Right lobe of liver (tissue), 6 donors: ENCODE measurements around the gene FOXP1. TPM values are rescaled to one million over a fixed set of nuclear protein-coding genes. Genes with fewer than 3 reads are reported as not detected.

Experiments used
- ATAC-seq, 4 donors: fragments of 200-7000 bp; cut with Tn5 transposase; one replicate each; pipeline ENCODE4 v1.9.1; 2020; ENCODE audit warnings: mild to moderate bottlenecking in 4 of 4, moderate library complexity in 4 of 4
- DNase-seq, 3 donors: peaks; one replicate each; pipeline ENCODE4 v3.0.0-alpha.2; 2020
- H3K27ac ChIP-seq, 3 donors: fragments of 200-600 bp; one replicate each; pipeline ENCODE4 v1.8.0; 2022
- H3K27me3 ChIP-seq, 2 donors: fragments of 200-600 bp; one replicate each; pipeline ENCODE4 v1.8.0; 2022
- H3K36me3 ChIP-seq, 4 donors: fragments of 200-600 bp; sonication (generic) in 1 of 4; one replicate each; pipeline versions ENCODE4 v1.5.1 to v1.8.0; 2017 to 2022; ENCODE audit warnings: control low read depth in 1 of 4
- H3K4me1 ChIP-seq, 4 donors: fragments of 200-600 bp; sonication (generic) in 1 of 4; one replicate each; pipeline versions ENCODE4 v1.5.1 to v1.8.0; 2017 to 2022; ENCODE audit warnings: control low read depth in 1 of 4
- H3K4me3 ChIP-seq, 3 donors: fragments of 200-600 bp; one replicate each; pipeline ENCODE4 v1.8.0; 2022
- H3K9me3 ChIP-seq, 4 donors: fragments of 200-600 bp; sonication (generic) in 1 of 4; one replicate each; pipeline versions ENCODE4 v1.5.1 to v1.8.0; 2017 to 2022; ENCODE audit warnings: control low read depth in 1 of 4
- CTCF ChIP-seq, 4 donors: fragments of 200-600 bp in 3 of 4; fragments of 450-650 bp in 1 of 4; IDR thresholded peaks; one replicate each; pipeline versions ENCODE4 v1.5.1 to v1.8.0; 2016 to 2022; ENCODE audit warnings: antibody characterized with exemption in 4 of 4, mild to moderate bottlenecking in 2 of 4
- POLR2A ChIP-seq: fragments of 450-650 bp; IDR thresholded peaks from one replicate; pipeline ENCODE4 v1.6.1; 2017; ENCODE audit warnings: antibody characterized with exemption, mild to moderate bottlenecking
- WGBS: methylation state at CpG from one replicate; pipeline ENCODE4 v1.1.6; 2018; ENCODE audit warnings: low coverage, low lambda C conversion rate; ENCODE audit not compliant: insufficient coverage; ENCODE audit errors: missing lambda C conversion rate; 5-methylcytosine and 5-hydroxymethylcytosine counted together
- intact Hi-C, 2 donors: fragments of 100-400 bp; cut with DNase I; formaldehyde crosslinking; loops; one replicate each; pipeline versions ENCODE4 v1.11.2 to v1.14.1; 2022
- total RNA-seq, 6 experiments: library from RNA; depleted of rRNA in 2 of 6; stranded (reverse); fragments of >200 nt in 2 of 6; fragmentation: NEBNext Ultra II Directional in 3 of 6; extraction: Animal tissue kit (Norgen Biotek cat#: 25700) in 3 of 6; gene quantifications; one replicate each; pipeline versions ENCODE4 v1.1.0 to v1.2.4, GENCODE V29; 2016 to 2023
- donor health status: DM: no; HTN: yes; CAD: no.
- donor health status: DM: no; HTN: no; CAD: no.
- donor health status: DM: no; HTN: no; CAD: no.
- donor health status: DM: no; HTN: yes; CAD: no.
- donor health status: DM: no; HTN: yes; CAD: no.

Gene FOXP1
- total RNA-seq, 6 experiments from 2014 or later: 26.7 to 47.7 (median 35.2) TPM

GRCh38 chr3:71307991-71308697, 275.4 kb downstream of the FOXP1 start:
- H3K27ac ChIP-seq: no peak overlapping the region
- intact Hi-C loops: no loop called here
- no peak overlapping the region for H3K4me3 ChIP-seq
- ATAC-seq (no peak), DNase-seq (no peak)
- WGBS: 86% methylated on average over 16 of the region's 17 CpGs
- no peaks in the 10 kb centered on the region for H3K9me3 ChIP-seq
- H3K4me1 ChIP-seq: peaks cover 0 to 17% (median 3%) of the 10 kb centered on the region in 4 donors
- no peaks in the 10 kb centered on the region for H3K36me3 ChIP-seq
- TF ChIP-seq CTCF (IDR thresholded peaks at IDR 0.05) (no peak), POLR2A (no peak)
- no peaks in the 10 kb centered on the region for H3K27me3 ChIP-seq

GRCh38 chr3:71305231-71306206, 278.0 kb downstream of the FOXP1 start:
- DNase-seq (peak in 1 of 3 donors; percentile 35), ATAC-seq (peak; percentile 64 to 79 (median 73))
- no peak for TF ChIP-seq POLR2A
- Histone ChIP-seq H3K9me3 (no peaks in the 10 kb centered on the region), H3K27ac (peak overlapping the region; percentile 60 to 65 (median 61)), H3K4me1 (peaks cover 0 to 27% (median 3%) of the 10 kb centered on the region in 4 donors), H3K4me3 (peak overlapping the region; percentile 3 to 38 (median 15)), H3K27me3 (no peaks in the 10 kb centered on the region), H3K36me3 (no peaks in the 10 kb centered on the region)
- 27% methylated on average over 21 of the region's 21 CpGs for WGBS
- intact Hi-C loops: no loop called here

GRCh38 chr3:71304684-71305083, 278.8 kb downstream of the FOXP1 start:
- 10% methylated on average over 3 of the region's 3 CpGs for WGBS
- peaks cover 0 to 27% (median 3%) of the 10 kb centered on the region in 4 donors for H3K4me1 ChIP-seq

GRCh38 chr3:71304247-71304646, 279.3 kb downstream of the FOXP1 start:
- peak overlapping the region in 1 of 3 donors; percentile 39 for H3K27ac ChIP-seq
- H3K4me3 ChIP-seq: no peak overlapping the region
- H3K36me3 ChIP-seq: no peaks in the 10 kb centered on the region
- ATAC-seq: no peak
- intact Hi-C loops: no loop called here
- WGBS: 63% methylated on average over 3 of the region's 3 CpGs
- H3K9me3 ChIP-seq: no peaks in the 10 kb centered on the region
- H3K4me1 ChIP-seq: peaks cover 0 to 27% (median 3%) of the 10 kb centered on the region in 4 donors
- no peak for TF ChIP-seq POLR2A
- no peak for TF ChIP-seq CTCF (IDR thresholded peaks at IDR 0.05)
- H3K27me3 ChIP-seq: no peaks in the 10 kb centered on the region
- no peak for DNase-seq

More at GRCh38 chr3:71304684-71305083, 278.8 kb downstream of the FOXP1 start:
- Histone ChIP-seq H3K27me3 (no peaks in the 10 kb centered on the region), H3K36me3 (no peaks in the 10 kb centered on the region), H3K4me3 (no peak overlapping the region), H3K9me3 (no peaks in the 10 kb centered on the region), H3K27ac (peak overlapping the region; percentile 60 to 65 (median 61))
- DNase-seq (no peak), ATAC-seq (peak in 3 of 4 donors; percentile 19 to 58 (median 51))
- intact Hi-C loops: no loop called here
- TF ChIP-seq POLR2A (no peak), CTCF (IDR thresholded peaks at IDR 0.05) (peak; percentile 28 to 46 (median 38))
